ENCODE measurements around the gene DNM1.

GRCh38 chr9:128175102-128175563 lies 28.0 kb upstream of the DNM1 start:
- TF ChIP-seq CREB1 (IDR thresholded peaks at IDR 0.05) (no peak), POLR2AphosphoS5 (IDR thresholded peaks at IDR 0.05; ENCODE audit: low read depth, low read length) (no peak), EZH2 (IDR thresholded peaks at IDR 0.05; ENCODE audit: low read depth, low read length, severe bottlenecking) (no peak), TEAD4 (IDR thresholded peaks at IDR 0.05; ENCODE audit: low read depth, low read length) (no peak), CTCF (IDR thresholded peaks at IDR 0.05; ENCODE audit: control extremely low read depth in 1 of 3, insufficient read depth in 1 of 3, low read depth in 1 of 3, low read length in 3 of 3) (no peak)
